Activated naive CD8-positive, alpha-beta T cell treated with anti-CD3 and anti-CD28 coated beads, Interleukin-2, amount 10 ng/mL, durations not matched to agents 7 days and 5 days (primary cell): ENCODE data around the gene NOVA1. TPM values are rescaled to one million over a fixed set of nuclear protein-coding genes. Genes with fewer than 3 reads are reported as not detected.

Experiments
- ATAC-seq: fragments of 150-1000 bp; cut with Tn5 transposase; one replicate; pipeline ENCODE4 v1.10.0; 2021; ENCODE audit warnings: low read depth, moderate library complexity
- POLR2A ChIA-PET: fragments of 350-600 bp; sonication (Branson Sonifier 250); formaldehyde crosslinking; loops from one replicate; lab custom pipeline; 2021; ENCODE audit warnings: antibody characterized with exemption; lab: Charles Lee
- DNase-seq: peaks from one replicate; pipeline ENCODE4 v3.0.0; 2021
- H3K27ac Mint-ChIP-seq: one replicate; pipeline ENCODE4 v1.8.0; 2022; ENCODE audit warnings: mild to moderate bottlenecking, mixed read lengths
- H3K27me3 Mint-ChIP-seq: one replicate; pipeline ENCODE4 v1.8.0; 2022; ENCODE audit warnings: mild to moderate bottlenecking, moderate library complexity, mixed read lengths
- H3K36me3 Mint-ChIP-seq: one replicate; pipeline ENCODE4 v1.8.0; 2021; ENCODE audit warnings: mild to moderate bottlenecking, mixed read lengths
- H3K4me1 Mint-ChIP-seq: one replicate; pipeline ENCODE4 v1.8.0; 2021; ENCODE audit warnings: mixed read lengths
- H3K4me3 Mint-ChIP-seq: one replicate; pipeline ENCODE4 v1.8.0; 2022; ENCODE audit warnings: mild to moderate bottlenecking, moderate library complexity, mixed read lengths
- H3K9me3 Mint-ChIP-seq: one replicate; pipeline ENCODE4 v1.8.0; 2021; ENCODE audit warnings: mixed read lengths
- total RNA-seq, 2 experiments: library from RNA; stranded (reverse); gene quantifications; one replicate each; pipeline ENCODE4 v1.2.3, GENCODE V29; 2021

Gene NOVA1
- total RNA-seq, 2 experiments from 2014 or later, result 0.39 to 0.40 TPM

GRCh38 chr14:26404927-26405326 is 192.9 kb downstream of the NOVA1 start:
- no peak overlapping the region for H3K27ac Mint-ChIP-seq
- H3K27me3 Mint-ChIP-seq, result no peaks in the 10 kb centered on the region
- ATAC-seq (no peak), DNase-seq (no peak)
- no peak overlapping the region for H3K4me3 Mint-ChIP-seq
- POLR2A ChIA-PET, result no interaction called here
- H3K4me1 Mint-ChIP-seq, result no peaks in the 10 kb centered on the region
- H3K36me3 Mint-ChIP-seq, result no peaks in the 10 kb centered on the region
- peaks cover 10% of the 10 kb centered on the region for H3K9me3 Mint-ChIP-seq

- ATAC-seq (no peak), DNase-seq (no peak)
- POLR2A ChIA-PET, result no interaction called here
- no peaks in the 10 kb centered on the region for H3K36me3 Mint-ChIP-seq
- H3K4me3 Mint-ChIP-seq, result no peak overlapping the region
- no peak overlapping the region for H3K27ac Mint-ChIP-seq
- H3K27me3 Mint-ChIP-seq, result no peaks in the 10 kb centered on the region
- H3K9me3 Mint-ChIP-seq, result peaks cover 10% of the 10 kb centered on the region
- no peaks in the 10 kb centered on the region for H3K4me1 Mint-ChIP-seq
Measured at GRCh38 chr14:26403760-26404159, 194.1 kb downstream of the NOVA1 start.

GRCh38 chr14:26402126-26402525 is 195.7 kb downstream of the NOVA1 start:
- DNase-seq (no peak), ATAC-seq (no peak)
- POLR2A ChIA-PET, result no interaction called here
- Mint-ChIP-seq H3K9me3 (peaks cover 10% of the 10 kb centered on the region), H3K36me3 (no peaks in the 10 kb centered on the region), H3K27ac (no peak overlapping the region), H3K4me3 (no peak overlapping the region), H3K27me3 (no peaks in the 10 kb centered on the region), H3K4me1 (no peaks in the 10 kb centered on the region)

DNA sequence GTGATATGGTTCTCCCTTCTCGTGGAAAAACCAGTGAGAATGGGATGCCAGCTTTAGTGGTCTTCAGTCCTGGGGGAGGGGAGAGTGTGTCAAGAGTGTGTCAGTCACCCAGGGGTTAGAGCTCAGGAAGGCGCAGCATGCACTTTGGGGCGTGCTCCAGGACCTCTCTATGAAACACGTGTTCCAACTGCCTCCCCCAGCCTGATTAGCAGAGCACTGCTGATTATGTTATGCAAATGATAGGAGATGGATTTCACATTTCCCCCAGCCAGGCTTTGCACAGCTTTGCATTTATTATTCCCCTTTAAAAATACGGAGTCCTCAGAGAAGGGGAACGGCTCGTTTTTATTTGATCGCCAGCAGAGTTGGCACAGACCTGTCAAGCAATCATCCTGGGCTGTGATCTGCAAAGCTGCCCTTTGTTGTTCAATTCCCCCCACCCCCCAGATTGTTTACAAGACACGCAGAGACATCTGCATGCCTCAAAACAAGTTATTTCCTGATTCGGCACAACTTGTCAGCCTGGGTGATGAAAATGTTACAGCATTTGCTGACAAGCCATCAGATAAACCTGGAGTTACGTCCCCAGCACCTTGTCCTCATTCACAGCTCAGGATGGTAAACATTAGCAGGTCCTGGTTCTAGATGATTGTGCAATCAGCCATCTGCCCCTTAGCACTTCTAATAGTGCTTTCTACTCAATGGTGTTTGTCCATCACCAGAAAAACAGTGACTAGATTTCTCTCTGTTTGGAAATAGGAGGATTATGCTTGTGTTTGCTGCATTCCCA is 196.5 kb downstream of the NOVA1 start:
- Mint-ChIP-seq H3K4me1 (no peaks in the 10 kb centered on the region), H3K36me3 (no peaks in the 10 kb centered on the region), H3K27me3 (no peaks in the 10 kb centered on the region), H3K9me3 (peaks cover 9% of the 10 kb centered on the region), H3K4me3 (no peak overlapping the region), H3K27ac (no peak overlapping the region)
- ATAC-seq (no peak), DNase-seq (no peak)
- POLR2A ChIA-PET, result no interaction called here

DNA sequence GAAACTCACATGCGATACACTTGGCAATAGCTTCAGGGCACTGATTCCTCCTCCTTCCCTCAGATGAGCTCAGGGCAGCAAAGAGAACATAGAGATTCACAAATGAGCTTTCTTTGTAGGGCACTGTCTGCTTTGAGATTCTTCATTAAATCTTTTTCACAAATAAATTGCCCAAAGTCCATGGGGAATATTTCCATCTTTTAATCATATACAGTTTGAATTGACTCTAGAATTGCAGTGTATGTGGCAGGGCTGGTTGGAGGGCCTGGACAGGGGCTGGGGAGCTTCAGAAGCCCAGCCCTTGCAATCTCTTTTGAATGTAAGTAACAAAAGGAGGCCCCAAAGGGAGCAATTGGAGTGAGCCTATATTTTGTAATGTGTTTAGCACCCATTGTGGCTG is 197.5 kb downstream of the NOVA1 start:
- peaks cover 9% of the 10 kb centered on the region for H3K9me3 Mint-ChIP-seq
- no peak for DNase-seq
- no peaks in the 10 kb centered on the region for H3K27me3 Mint-ChIP-seq
- no peak overlapping the region for H3K4me3 Mint-ChIP-seq
- POLR2A ChIA-PET, result no interaction called here
- no peaks in the 10 kb centered on the region for H3K4me1 Mint-ChIP-seq
- no peak for ATAC-seq
- H3K36me3 Mint-ChIP-seq, result no peaks in the 10 kb centered on the region
- H3K27ac Mint-ChIP-seq, result no peak overlapping the region

- no peak overlapping the region for H3K4me3 Mint-ChIP-seq
- H3K27ac Mint-ChIP-seq, result no peak overlapping the region
- POLR2A ChIA-PET, result no interaction called here
- H3K4me1 Mint-ChIP-seq, result no peaks in the 10 kb centered on the region
- H3K9me3 Mint-ChIP-seq, result peaks cover 7% of the 10 kb centered on the region
- ATAC-seq (no peak), DNase-seq (no peak)
- no peaks in the 10 kb centered on the region for H3K36me3 Mint-ChIP-seq
- no peaks in the 10 kb centered on the region for H3K27me3 Mint-ChIP-seq
Measured at GRCh38 chr14:26398616-26399015, 199.2 kb downstream of the NOVA1 start.
